Osteoblast (primary cell): ENCODE measurements around the gene MAPK8IP3. TPM values are rescaled to one million over a fixed set of nuclear protein-coding genes. Genes with fewer than 3 reads are reported as not detected.

Experiments
- DNase-seq: peaks from one replicate; pipeline ENCODE4 v3.0.0; 2011; ENCODE audit warnings: low spot score, mixed read lengths; ENCODE audit not compliant: insufficient read length; ENCODE audit errors: missing footprints
- H2AFZ ChIP-seq: 2 replicates; pipeline ENCODE4 v1.6.0; 2011; ENCODE audit warnings: mild to moderate bottlenecking, low read length
- H3K27ac ChIP-seq: 2 replicates; pipeline ENCODE4 v1.5.1; 2011; ENCODE audit warnings: mild to moderate bottlenecking, low read depth, low read length, moderate library complexity
- H3K27me3 ChIP-seq: 2 replicates; pipeline ENCODE4 v1.6.0; 2012; ENCODE audit warnings: mild to moderate bottlenecking, control low read depth, inconsistent platforms, low read length, moderate library complexity; ENCODE audit not compliant: insufficient read depth
- H3K36me3 ChIP-seq: 2 replicates; pipeline ENCODE4 v1.5.1; 2011; ENCODE audit warnings: mild to moderate bottlenecking, low read length, control low read depth, moderate library complexity; ENCODE audit not compliant: insufficient read depth
- H3K4me1 ChIP-seq: 2 replicates; pipeline ENCODE4 v1.5.1; 2011; ENCODE audit warnings: mild to moderate bottlenecking, low read length, control low read depth, moderate library complexity; ENCODE audit not compliant: insufficient read depth
- H3K4me2 ChIP-seq: 2 replicates; pipeline ENCODE4 v1.6.0; 2011; ENCODE audit warnings: mild to moderate bottlenecking, low read length; ENCODE audit not compliant: insufficient read depth
- H3K4me3 ChIP-seq: fragments of 200-600 bp; sonication (generic); 3 replicates; pipeline ENCODE4 v1.5.1; 2012; ENCODE audit warnings: mild to moderate bottlenecking, low read length, inconsistent platforms; ENCODE audit not compliant: insufficient read depth
- H3K79me2 ChIP-seq: 2 replicates; pipeline ENCODE4 v1.6.0; 2012; ENCODE audit warnings: mild to moderate bottlenecking, low read length, control low read depth, inconsistent platforms; ENCODE audit not compliant: insufficient read depth
- H3K9me3 ChIP-seq: 2 replicates; pipeline ENCODE4 v1.5.1; 2011; ENCODE audit warnings: low read depth, low read length, control low read depth
- H4K20me1 ChIP-seq: 2 replicates; pipeline ENCODE4 v1.6.0; 2012; ENCODE audit warnings: mild to moderate bottlenecking, low read length, control low read depth; ENCODE audit not compliant: insufficient read depth
- total RNA-seq: library from RNA; depleted of rRNA; stranded (reverse); fragments of >200 nt; gene quantifications from 2 replicates; pipeline ENCODE4 v1.2.3, GENCODE V29; 2012
- TF ChIP-seq, protein P1 (sequence below): IDR thresholded peaks from 2 replicates; pipeline ENCODE4 v1.5.1; 2011; ENCODE audit warnings: mild to moderate bottlenecking, low read depth, low read length, moderate library complexity; ENCODE audit errors: extremely low read depth

The MAPK8IP3 gene
- total RNA-seq, 1 donor: 64.1 TPM

DNA sequence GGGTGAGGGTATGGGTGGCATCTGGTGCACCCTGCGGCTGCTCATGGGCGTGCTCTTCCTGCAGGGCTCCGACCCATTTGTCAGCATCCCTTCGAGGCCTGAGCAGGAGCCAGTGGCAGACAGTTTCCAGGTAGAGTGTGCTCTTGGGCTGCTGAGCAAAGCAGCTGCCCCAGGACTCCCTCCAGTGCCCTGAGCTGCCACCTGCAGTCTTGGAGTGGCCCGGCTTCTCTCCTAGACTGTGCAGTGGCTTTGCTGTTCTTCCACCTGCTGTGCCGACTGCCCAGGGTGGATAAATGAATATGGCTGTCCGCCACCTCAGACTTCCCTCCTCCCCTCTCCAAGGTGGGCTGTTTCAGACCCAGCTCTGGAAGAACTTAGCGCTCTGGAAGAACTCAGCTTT is 38.7 kb upstream of the MAPK8IP3 start:
- H3K36me3 ChIP-seq: peaks cover 87% of the 10 kb centered on the region
- DNase-seq: peak; percentile 25
- no peak overlapping the region for H3K4me3 ChIP-seq
- no peaks in the 10 kb centered on the region for H3K27me3 ChIP-seq
- no peaks in the 10 kb centered on the region for H3K9me3 ChIP-seq
- no peak overlapping the region for H2AFZ ChIP-seq
- H3K4me2 ChIP-seq: no peak overlapping the region
- no peak overlapping the region for H3K27ac ChIP-seq
- H3K79me2 ChIP-seq: no peaks in the 10 kb centered on the region
- no peaks in the 10 kb centered on the region for H3K4me1 ChIP-seq
- no peaks in the 10 kb centered on the region for H4K20me1 ChIP-seq
- TF ChIP-seq, protein P1, sequence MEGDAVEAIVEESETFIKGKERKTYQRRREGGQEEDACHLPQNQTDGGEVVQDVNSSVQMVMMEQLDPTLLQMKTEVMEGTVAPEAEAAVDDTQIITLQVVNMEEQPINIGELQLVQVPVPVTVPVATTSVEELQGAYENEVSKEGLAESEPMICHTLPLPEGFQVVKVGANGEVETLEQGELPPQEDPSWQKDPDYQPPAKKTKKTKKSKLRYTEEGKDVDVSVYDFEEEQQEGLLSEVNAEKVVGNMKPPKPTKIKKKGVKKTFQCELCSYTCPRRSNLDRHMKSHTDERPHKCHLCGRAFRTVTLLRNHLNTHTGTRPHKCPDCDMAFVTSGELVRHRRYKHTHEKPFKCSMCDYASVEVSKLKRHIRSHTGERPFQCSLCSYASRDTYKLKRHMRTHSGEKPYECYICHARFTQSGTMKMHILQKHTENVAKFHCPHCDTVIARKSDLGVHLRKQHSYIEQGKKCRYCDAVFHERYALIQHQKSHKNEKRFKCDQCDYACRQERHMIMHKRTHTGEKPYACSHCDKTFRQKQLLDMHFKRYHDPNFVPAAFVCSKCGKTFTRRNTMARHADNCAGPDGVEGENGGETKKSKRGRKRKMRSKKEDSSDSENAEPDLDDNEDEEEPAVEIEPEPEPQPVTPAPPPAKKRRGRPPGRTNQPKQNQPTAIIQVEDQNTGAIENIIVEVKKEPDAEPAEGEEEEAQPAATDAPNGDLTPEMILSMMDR: no peak

DNA sequence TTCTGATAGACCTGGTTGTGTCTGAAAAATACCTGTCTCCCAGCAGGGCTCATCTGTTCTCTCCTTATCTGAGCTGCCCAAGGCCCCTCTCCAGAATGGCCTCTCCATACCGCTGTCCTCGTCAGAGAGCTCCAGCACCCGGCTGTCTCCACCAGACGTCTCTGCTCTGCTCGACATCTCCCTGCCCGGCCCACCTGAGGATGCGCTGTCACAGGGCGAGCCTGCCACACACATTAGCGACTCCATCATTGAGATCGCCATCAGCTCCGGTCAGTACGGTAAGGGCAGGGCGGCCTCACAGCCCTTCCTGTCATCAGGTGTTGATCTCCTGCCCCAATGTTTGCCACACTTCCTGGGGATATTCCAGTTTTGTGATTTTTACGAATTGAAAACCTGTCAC is 38.1 kb upstream of the MAPK8IP3 start:
- DNase-seq: peak; percentile 31
- Histone ChIP-seq H3K79me2 (no peaks in the 10 kb centered on the region), H3K27ac (no peak overlapping the region), H3K9me3 (no peaks in the 10 kb centered on the region), H3K4me3 (no peak overlapping the region), H3K36me3 (peaks cover 87% of the 10 kb centered on the region), H2AFZ (no peak overlapping the region), H3K27me3 (no peaks in the 10 kb centered on the region), H3K4me2 (no peak overlapping the region), H3K4me1 (no peaks in the 10 kb centered on the region), H4K20me1 (no peaks in the 10 kb centered on the region)
- TF ChIP-seq, protein P1: no peak

DNA sequence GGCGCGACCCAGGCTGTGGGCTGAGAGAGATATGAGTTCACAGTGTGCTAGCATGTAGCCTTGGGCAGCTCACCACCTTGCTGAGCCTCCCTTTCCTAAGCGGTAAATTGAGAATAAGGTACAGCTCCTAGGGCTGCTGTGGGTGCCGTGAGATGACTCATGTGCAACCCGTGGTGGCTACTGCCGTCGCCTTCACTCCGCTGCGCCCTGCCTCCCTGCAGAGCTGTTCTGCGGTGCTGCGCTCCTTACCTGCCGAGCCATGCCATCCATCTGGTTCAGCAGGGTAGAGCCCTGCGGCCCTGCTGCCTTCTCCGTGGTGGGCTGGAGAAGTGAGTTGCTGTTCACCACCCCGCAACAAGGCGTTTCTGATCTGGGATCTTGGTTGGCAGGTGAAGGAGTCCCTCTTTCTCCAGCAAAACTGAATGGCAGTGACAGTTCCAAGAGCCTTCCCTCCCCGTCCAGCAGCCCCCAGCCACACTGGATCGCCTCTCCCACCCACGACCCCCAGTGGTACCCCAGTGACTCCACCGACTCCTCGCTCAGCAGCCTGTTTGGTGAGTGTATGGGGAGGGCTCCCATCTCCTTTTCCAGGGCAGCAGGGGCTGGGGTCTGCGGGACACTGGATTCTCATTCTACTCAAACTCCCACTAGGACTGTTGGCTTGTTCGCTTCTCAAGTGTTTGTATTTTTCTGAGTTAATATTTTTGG is 37.2 kb upstream of the MAPK8IP3 start:
- H3K36me3 ChIP-seq: peaks cover 81% of the 10 kb centered on the region

DNA sequence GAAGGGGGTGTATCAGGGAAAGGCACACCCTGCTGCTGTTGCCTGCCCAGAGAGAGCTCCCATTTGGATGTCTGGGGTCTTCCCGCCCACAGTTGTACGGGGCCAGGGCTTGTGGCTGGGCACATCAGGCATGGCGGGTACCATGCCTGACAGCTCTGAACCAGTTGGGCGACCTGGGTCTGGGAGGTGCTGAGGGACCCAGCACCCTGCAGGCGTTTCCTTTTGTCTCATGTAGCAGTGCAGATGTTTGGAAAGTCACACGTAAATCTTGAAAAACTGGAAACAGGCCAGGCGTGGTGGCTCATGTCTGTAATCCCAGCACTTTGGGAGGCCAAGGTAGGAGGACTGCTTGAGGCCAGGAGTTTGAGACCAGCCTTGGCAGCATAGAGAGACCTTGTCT is 36.3 kb upstream of the MAPK8IP3 start:
- Histone ChIP-seq H3K4me2 (no peak overlapping the region), H2AFZ (no peak overlapping the region), H3K36me3 (peaks cover 82% of the 10 kb centered on the region), H3K27ac (no peak overlapping the region), H4K20me1 (peaks cover 7% of the 10 kb centered on the region), H3K4me3 (no peak overlapping the region), H3K9me3 (no peaks in the 10 kb centered on the region), H3K4me1 (peaks cover under 1% of the 10 kb centered on the region), H3K79me2 (no peaks in the 10 kb centered on the region), H3K27me3 (no peaks in the 10 kb centered on the region)
- peak; percentile 75 for DNase-seq
- TF ChIP-seq, protein P1: no peak

More for the DNA sequence above, 37.2 kb upstream of the MAPK8IP3 start:
- H3K27me3 ChIP-seq: no peaks in the 10 kb centered on the region
- no peaks in the 10 kb centered on the region for H3K9me3 ChIP-seq
- no peaks in the 10 kb centered on the region for H3K79me2 ChIP-seq
- H4K20me1 ChIP-seq: no peaks in the 10 kb centered on the region
- no peak overlapping the region for H3K4me3 ChIP-seq
- H2AFZ ChIP-seq: no peak overlapping the region
- no peaks in the 10 kb centered on the region for H3K4me1 ChIP-seq
- no peak overlapping the region for H3K4me2 ChIP-seq
- TF ChIP-seq, protein P1: no peak
- DNase-seq: peak; percentile 73
- H3K27ac ChIP-seq: no peak overlapping the region
